ENCODE data around the gene PHF21B.

The PHF21B gene

GRCh38 chr22:45053094-45053493, 43.3 kb upstream of the PHF21B start:
- TF ChIP-seq ZBTB7A (IDR thresholded peaks at IDR 0.05; ENCODE audit: low read depth) (no peak), EGR1 (IDR thresholded peaks at IDR 0.05) (no peak), TCF12 (IDR thresholded peaks at IDR 0.05; ENCODE audit: low read depth) (no peak), TAF1 (IDR thresholded peaks at IDR 0.05; ENCODE audit: low read depth) (no peak), NFIC (IDR thresholded peaks at IDR 0.05) (no peak), EP300 (IDR thresholded peaks at IDR 0.05; ENCODE audit: borderline replicate concordance) (no peak)
- TF ChIP-seq, protein P1, sequence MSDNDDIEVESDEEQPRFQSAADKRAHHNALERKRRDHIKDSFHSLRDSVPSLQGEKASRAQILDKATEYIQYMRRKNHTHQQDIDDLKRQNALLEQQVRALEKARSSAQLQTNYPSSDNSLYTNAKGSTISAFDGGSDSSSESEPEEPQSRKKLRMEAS (IDR thresholded peaks at IDR 0.05), result no peak
- TF ChIP-seq, protein P2, sequence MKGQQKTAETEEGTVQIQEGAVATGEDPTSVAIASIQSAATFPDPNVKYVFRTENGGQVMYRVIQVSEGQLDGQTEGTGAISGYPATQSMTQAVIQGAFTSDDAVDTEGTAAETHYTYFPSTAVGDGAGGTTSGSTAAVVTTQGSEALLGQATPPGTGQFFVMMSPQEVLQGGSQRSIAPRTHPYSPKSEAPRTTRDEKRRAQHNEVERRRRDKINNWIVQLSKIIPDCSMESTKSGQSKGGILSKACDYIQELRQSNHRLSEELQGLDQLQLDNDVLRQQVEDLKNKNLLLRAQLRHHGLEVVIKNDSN (IDR thresholded peaks at IDR 0.05), result no peak
- TF ChIP-seq, protein P3, sequence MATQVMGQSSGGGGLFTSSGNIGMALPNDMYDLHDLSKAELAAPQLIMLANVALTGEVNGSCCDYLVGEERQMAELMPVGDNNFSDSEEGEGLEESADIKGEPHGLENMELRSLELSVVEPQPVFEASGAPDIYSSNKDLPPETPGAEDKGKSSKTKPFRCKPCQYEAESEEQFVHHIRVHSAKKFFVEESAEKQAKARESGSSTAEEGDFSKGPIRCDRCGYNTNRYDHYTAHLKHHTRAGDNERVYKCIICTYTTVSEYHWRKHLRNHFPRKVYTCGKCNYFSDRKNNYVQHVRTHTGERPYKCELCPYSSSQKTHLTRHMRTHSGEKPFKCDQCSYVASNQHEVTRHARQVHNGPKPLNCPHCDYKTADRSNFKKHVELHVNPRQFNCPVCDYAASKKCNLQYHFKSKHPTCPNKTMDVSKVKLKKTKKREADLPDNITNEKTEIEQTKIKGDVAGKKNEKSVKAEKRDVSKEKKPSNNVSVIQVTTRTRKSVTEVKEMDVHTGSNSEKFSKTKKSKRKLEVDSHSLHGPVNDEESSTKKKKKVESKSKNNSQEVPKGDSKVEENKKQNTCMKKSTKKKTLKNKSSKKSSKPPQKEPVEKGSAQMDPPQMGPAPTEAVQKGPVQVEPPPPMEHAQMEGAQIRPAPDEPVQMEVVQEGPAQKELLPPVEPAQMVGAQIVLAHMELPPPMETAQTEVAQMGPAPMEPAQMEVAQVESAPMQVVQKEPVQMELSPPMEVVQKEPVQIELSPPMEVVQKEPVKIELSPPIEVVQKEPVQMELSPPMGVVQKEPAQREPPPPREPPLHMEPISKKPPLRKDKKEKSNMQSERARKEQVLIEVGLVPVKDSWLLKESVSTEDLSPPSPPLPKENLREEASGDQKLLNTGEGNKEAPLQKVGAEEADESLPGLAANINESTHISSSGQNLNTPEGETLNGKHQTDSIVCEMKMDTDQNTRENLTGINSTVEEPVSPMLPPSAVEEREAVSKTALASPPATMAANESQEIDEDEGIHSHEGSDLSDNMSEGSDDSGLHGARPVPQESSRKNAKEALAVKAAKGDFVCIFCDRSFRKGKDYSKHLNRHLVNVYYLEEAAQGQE (IDR thresholded peaks at IDR 0.05; ENCODE audit: low read depth), result no peak

DNA sequence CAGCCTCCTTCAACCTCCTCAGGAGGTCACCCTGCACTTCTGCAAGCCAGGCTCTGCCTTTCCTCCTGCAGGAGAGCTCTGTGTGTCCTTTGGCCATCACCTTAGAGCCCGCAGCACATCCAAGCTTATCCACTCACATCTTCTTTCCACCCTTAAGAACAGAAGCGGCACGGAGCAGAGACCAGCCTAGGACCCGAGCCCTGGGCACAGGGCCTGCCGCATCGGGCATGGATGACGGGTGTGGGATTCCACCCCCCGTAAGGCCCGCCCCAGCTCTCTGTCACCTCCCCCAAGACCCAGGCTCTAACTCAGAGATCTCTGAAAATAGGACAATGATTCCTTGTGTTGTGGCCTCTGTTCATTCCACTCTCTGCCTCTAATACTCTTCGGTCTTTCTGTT, 42.1 kb upstream of the PHF21B start:
- no peak for TF ChIP-seq EP300 (IDR thresholded peaks at IDR 0.05; ENCODE audit: borderline replicate concordance)

DNA sequence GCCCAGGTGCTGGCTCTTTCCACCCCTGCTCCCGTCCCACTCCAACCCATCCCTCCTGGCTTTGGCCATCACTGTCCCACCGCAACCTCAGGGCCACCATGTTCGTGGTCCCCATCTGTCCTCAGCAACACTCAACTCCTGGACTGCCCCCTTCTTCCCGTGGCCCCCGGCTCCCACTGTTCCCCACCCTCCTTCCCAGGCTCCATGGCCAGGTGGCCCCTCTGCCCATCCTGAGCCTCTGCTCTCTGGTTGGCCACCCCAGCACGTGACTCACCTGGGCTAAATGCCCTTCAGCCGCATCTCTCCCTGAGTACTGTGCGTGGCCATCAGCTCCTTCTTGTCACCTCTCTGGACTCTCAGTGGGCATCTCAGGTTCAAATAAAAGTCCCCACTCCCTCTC, 41.6 kb upstream of the PHF21B start:
- TF ChIP-seq, protein P1 (IDR thresholded peaks at IDR 0.05), result no peak
- no peak for TF ChIP-seq ZBTB7A (IDR thresholded peaks at IDR 0.05; ENCODE audit: low read depth)
- TF ChIP-seq, protein P2 (IDR thresholded peaks at IDR 0.05), result 0 out of 2 replicates have a peak, but pooled peaks have one; percentile 18
- TF ChIP-seq, protein P3 (IDR thresholded peaks at IDR 0.05; ENCODE audit: low read depth), result no peak
- TF ChIP-seq TCF12 (IDR thresholded peaks at IDR 0.05; ENCODE audit: low read depth), result no peak

DNA sequence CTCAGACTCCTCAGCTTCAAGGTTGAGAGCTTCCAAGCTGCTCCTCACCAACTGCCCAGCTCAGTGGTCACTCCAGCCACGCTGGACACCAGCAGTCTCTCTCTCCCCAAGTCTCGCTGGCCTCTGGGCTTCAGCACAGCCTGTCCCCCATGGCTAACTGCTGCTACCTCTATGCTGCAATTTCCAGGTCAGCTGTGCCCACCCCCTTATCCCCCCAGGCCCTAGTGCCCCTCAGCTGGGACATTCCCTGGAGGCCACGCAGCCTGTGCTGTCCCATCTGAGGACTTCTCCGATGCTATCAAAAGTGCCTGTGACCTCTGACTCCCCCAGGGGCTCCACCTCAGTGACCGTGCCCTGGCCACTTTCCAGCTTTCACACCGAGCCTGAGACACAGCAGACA, 37.5 kb upstream of the PHF21B start:
- TF ChIP-seq, protein P3 (IDR thresholded peaks at IDR 0.05; ENCODE audit: low read depth), result no peak
- TF ChIP-seq, protein P2 (IDR thresholded peaks at IDR 0.05), result no peak
- TF ChIP-seq ZBTB7A (IDR thresholded peaks at IDR 0.05; ENCODE audit: low read depth), result no peak
- no peak for TF ChIP-seq TEAD4 (IDR thresholded peaks at IDR 0.05)
- no peak for TF ChIP-seq TAF1 (IDR thresholded peaks at IDR 0.05; ENCODE audit: low read depth)
- no peak for TF ChIP-seq NFIC (IDR thresholded peaks at IDR 0.05)
- TF ChIP-seq EP300 (IDR thresholded peaks at IDR 0.05; ENCODE audit: borderline replicate concordance), result no peak
- TF ChIP-seq CEBPB (IDR thresholded peaks at IDR 0.05), result no peak
- TF ChIP-seq, protein P1 (IDR thresholded peaks at IDR 0.05), result no peak
- TF ChIP-seq TCF12 (IDR thresholded peaks at IDR 0.05; ENCODE audit: low read depth), result no peak
- no peak for TF ChIP-seq RAD21 (IDR thresholded peaks at IDR 0.05; ENCODE audit: low read depth)
- TF ChIP-seq YY1 (IDR thresholded peaks at IDR 0.05; ENCODE audit: low read depth), result no peak
- no peak for TF ChIP-seq FOXM1 (IDR thresholded peaks at IDR 0.05; ENCODE audit: borderline replicate concordance, low read depth)
- no peak for TF ChIP-seq EGR1 (IDR thresholded peaks at IDR 0.05)
- no peak for TF ChIP-seq CREB1 (IDR thresholded peaks at IDR 0.05; ENCODE audit: low read depth)

DNA sequence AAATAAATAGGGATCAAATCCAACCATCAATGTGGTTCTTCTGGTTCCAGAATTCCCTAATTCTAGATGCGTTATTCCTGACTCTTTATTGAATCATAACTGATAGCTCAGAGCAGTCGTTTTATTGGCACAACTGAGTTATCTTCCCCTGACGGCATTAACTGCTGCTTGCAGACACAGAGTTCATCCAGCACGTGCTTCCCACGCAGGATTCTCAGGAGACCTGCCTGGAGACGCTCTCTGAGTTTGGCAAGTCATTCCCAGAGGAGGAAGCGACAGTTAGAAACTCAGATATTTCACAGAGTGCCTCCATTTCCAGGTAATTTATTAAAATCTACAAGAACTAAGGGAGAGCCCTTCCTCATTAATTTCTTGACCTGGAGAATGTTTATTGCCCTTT, 35.4 kb upstream of the PHF21B start:
- TF ChIP-seq, protein P2 (IDR thresholded peaks at IDR 0.05), result no peak
- TF ChIP-seq EGR1 (IDR thresholded peaks at IDR 0.05) (no peak), TCF12 (IDR thresholded peaks at IDR 0.05; ENCODE audit: low read depth) (no peak), NFIC (IDR thresholded peaks at IDR 0.05) (no peak), EP300 (IDR thresholded peaks at IDR 0.05; ENCODE audit: borderline replicate concordance) (no peak), FOXM1 (IDR thresholded peaks at IDR 0.05; ENCODE audit: borderline replicate concordance, low read depth) (no peak), CEBPB (IDR thresholded peaks at IDR 0.05) (no peak), TAF1 (IDR thresholded peaks at IDR 0.05; ENCODE audit: low read depth) (no peak), CREB1 (IDR thresholded peaks at IDR 0.05; ENCODE audit: low read depth) (no peak), YY1 (IDR thresholded peaks at IDR 0.05; ENCODE audit: low read depth) (no peak), RAD21 (IDR thresholded peaks at IDR 0.05; ENCODE audit: low read depth) (no peak), TEAD4 (IDR thresholded peaks at IDR 0.05) (no peak), ZBTB7A (IDR thresholded peaks at IDR 0.05; ENCODE audit: low read depth) (no peak)
- TF ChIP-seq, protein P3 (IDR thresholded peaks at IDR 0.05; ENCODE audit: low read depth), result no peak
- TF ChIP-seq, protein P1 (IDR thresholded peaks at IDR 0.05), result no peak

Measured in Ishikawa (cell line).